DMS 273 (cell line): ENCODE results near the gene MUS81.
"Not testable (repeated sequence)": the region's sequence is repeated elsewhere in the genome, so short reads cannot be mapped to it uniquely, and the experiment has no call there.

Experiments
- DNase-seq: peaks from one replicate; lab custom pipeline; 2025; ENCODE audit not compliant: unreplicated experiment; lab: John Stamatoyannopoulos, UW

Gene MUS81

DNA sequence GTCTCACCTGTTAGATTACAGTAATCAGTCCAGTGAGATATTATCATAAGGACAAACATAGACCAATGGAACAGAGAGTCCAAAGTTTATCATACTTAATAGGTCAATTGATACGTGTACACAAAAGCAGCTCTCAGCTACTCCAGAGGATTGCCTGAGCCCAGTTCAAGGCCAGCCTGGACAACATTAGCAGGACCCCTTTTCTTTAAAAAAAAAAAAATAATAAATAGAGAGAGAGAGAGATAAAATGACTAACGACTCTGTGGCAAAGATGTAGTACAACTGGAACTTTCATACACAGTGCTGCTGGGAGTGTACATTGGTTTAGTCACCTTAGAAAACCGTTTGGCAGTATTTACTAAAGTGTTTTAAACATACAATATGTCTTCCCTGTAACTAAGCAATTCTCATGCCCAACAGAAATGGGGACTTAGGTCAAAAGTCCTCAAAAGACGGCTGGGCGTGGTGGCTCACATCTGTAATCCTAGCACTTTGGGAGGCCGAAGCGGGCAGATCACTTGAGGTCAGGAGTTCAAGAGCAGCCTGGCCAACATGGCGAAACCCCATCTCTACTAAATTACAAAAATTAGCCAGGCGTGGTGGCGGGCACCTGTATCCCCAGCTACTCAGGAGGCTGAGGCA, 15.9 kb upstream of the MUS81 start:
- DNase-seq = no peak

DNA sequence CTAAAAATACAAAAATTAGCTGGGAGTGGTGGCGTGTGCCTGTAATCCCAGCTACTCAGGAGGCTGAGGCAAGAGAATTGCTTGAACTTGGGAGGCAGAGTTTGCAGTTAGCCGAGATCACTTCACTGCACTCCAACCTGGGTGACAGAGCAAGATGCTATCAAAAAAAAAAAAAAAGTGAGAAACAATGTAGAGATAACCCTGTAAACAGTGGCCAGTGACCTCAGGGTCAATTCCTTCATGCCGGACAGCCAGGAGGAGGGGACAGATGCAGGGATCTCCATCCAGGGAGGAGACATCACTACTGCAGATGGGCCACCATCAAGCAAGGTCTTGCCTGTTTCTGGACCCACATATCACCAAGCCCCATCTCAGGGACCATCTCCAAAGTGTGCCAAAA, 12.5 kb upstream of the MUS81 start:
- no peak for DNase-seq

DNA sequence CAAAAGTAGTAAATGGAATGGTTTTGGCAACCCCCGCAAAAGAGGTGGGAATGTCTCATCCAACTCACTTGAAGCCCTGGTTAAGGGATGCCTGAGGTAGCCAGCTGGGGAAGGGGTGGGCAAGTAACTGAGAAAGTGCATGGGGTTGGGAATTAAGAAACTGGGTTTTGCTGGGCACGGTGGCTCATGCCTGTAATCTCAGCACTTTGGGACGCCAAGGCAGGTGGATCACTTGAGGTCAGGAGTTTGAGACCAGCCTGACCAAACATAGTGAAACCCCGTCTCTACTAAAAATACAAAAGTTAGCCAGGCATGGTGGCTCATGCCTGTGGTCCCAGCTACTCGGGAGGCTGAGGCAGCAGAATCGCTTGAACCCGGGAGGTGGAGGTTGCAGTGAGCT, 11.5 kb upstream of the MUS81 start:
- not testable (repeated sequence) for DNase-seq

DNA sequence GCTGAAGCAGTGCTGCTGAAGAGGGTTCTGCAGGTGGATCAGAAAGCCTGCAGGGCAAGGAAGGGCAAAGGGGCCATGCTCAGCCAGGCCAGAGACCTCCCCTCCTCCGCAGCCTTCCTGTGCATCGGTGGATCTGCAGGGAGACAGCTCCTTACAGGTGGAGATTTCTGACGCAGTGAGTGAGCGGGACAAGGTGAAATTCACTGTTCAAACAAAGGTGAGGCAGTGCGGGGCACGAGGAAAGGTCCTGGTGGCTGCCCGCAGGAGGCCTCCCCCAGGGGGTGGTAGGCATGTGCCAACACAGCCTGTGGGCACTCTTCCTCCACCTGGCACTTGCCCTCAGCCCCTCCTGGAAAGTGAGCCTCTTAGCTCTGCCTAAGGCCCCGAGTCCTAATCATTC, 10.9 kb upstream of the MUS81 start:
- no peak for DNase-seq

DNA sequence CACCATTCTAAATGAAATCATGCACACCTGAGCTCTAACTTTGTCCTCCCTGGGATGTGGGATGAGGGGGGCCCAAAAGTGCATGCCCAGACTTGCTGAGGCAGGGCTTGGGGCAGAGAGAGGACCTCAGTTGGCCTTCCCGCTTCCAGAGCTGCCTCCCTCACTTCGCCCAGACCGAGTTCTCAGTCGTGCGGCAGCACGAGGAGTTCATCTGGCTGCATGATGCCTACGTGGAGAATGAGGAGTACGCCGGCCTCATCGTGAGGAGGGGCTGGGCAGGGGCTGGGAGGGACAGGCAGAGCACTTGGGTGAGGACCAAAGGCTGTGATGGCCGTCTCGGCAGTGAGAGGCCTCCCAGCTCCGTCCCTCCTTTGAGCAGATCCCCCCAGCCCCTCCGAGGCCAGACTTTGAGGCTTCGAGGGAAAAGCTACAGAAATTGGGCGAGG, 10.4 kb upstream of the MUS81 start:
- no peak for DNase-seq

DNA sequence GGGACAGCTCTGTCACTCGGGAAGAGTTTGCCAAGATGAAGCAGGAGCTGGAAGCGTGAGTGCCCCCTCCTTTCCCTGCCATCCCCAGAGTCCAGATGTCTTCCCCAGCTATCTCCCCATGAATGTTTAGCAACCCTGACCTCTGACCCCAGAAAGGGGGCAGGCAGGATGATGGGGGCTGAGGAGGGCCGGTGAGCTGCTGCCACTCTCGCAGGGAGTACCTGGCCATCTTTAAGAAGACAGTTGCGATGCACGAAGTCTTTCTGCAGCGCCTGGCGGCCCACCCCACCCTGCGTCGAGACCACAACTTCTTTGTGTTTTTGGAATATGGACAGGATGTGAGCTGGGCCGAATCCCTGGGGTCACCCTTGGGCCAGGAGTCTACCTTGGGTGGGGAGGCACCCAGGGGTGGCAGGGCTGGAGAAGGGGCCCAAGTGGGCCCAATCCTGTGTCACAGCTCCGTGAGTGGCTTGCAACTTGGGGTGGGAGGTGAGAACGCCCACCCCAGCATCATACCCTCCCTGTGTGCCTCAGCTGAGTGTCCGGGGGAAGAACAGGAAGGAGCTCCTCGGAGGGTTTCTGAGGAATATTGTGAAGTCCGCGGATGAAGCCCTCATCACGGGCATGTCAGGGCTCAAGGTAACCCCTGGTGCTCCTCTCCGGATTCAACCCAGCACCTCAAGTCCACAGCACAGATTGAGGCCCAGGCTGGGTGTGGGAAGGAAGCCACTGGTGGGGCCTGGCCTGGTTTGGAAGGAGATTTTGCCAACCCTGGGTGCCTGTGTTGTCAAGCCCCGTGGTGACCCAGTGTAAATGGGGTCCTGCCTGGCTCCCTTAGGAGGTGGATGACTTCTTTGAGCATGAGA, 9.8 kb upstream of the MUS81 start:
- DNase-seq = peak; percentile 33

DNA sequence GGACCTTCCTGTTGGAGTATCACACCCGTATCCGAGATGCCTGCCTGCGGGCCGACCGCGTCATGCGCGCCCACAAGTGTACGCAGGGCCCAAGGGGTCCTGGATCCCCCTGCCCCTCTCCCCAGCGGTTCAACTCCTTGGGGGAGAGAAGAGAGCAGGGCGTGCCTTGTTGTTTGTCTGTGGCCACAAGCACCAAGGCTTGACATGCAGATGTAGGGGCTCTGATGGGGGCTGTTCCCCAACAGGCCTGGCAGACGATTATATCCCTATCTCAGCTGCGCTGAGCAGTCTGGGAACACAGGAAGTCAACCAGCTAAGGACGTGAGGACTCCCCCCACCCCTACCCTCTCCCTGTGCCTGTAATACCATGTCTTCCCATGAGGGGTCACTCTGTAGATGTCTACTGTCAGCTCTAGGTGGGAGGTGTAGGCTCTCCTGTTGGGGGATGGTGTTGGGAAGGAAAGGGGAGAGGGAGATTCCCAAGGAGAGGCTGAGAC, 9.1 kb upstream of the MUS81 start:
- DNase-seq = peak; percentile 58

DNA sequence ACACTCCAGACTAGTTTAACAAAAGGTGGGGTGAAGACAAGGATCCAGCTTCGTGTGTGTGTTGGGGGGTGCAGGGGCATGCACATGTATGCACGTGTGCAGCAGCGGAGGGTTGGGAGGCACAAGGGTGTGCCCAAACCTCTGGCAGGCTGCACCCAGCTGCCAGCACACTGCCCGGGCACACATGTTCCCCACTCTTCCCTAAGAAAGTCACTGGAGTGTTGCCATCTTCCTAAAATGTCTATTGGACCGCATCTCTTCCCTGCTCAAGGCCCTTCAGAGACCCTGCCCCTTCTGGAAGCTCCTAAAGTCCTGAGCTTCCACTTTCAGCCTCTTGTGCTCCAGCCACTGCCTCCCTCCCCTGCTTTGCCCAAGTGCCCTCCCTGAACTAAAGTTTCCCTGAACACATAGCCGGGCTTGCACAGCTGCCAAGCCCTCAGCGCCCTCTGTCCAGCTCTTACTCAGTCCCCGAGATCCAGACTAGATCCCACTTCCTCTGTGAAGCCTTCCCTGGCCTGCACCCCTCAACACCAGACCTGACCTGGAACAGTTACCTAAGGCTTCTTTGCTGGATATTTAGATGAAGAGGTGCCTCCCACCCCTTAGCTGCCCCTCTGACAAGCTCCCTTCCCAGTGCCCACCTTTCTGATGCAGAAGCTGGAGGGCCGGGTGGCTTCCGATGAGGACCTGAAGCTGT, 8.3 kb upstream of the MUS81 start:
- no peak for DNase-seq

DNA sequence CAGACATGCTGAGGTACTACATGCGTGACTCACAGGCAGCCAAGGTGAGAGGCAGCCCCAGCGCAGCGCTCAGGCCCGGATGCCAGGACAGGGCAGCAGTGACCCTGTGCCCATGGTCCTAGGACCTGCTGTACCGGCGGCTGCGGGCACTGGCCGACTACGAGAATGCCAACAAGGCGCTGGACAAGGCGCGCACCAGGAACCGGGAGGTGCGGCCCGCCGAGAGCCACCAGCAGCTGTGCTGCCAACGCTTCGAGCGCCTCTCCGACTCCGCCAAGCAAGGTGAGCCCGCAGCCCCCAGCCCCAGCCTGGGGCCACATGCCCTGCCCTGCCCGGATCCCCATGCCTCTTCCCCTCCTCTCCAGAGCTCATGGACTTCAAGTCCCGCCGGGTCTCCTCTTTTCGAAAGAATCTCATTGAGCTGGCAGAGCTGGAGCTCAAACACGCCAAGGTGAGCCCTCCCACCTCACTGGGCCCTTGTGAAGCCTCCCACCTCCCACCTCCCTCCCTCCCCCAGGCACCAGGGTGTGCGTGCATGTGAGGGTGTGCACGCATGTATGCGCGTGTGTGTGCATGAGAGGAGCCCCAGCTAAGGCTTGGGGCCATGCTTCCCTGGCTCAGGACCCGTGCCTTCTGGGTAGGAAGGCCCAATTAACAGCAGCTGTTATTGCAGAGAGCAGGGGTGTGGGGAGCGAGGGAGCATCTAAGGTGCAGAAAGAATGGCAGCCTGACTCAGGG, 7.6 kb upstream of the MUS81 start:
- DNase-seq = peak; percentile 42

DNA sequence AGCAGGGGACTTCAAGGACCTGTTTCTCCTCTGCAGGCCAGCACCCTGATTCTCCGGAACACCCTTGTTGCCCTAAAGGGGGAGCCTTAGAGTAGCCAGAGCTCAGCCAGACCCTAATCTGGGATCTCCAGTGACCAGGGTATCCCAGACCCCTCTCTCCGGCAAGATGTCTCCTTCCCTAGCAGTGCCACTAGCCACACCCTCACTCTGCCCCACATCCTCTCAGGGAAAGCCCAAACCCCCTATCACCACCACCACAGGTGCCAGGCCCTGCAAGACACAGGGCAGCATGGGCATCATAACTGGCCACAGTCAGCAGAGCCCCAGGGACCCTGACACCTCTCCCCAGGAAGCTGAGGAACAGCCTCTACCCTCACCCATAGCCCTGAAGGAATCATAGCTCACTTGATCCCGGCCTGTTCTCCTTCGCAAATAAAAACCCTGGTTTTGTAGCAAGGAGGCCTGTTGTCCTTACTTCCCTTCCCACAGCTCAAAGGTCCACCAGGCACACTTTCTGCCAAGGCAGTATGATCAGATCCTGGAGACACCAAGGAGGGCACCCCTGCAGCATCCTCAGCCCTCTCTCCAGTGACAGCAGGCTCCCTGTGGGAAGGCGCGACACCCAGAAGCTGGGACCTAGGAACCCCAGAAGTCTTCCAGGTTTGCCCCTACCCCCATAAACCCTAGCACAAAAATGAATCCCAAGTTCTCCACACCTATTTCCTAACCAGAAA, 6.8 kb upstream of the MUS81 start:
- DNase-seq = peak; percentile 42

DNA sequence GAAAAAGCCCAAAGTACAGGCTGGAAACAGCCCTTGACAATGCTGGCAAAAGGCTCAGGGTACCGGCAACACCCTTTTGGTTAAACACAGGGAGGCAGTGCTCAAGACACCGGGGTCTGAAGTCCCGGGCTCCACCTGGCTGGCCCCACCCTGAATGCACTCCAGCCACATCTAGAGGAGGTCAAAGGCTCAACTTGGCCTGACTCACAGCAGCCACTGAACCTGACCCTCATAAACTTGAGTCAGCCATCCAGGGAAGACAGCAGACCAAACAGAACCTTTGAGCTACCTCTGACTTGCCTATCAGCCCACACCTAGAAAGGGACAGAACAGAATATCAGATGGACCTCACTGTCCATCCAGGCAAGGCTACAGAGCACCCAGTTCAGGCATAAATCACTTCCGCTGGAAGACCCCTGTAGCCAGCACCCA, 6.1 kb upstream of the MUS81 start:
- DNase-seq = no peak

DNA sequence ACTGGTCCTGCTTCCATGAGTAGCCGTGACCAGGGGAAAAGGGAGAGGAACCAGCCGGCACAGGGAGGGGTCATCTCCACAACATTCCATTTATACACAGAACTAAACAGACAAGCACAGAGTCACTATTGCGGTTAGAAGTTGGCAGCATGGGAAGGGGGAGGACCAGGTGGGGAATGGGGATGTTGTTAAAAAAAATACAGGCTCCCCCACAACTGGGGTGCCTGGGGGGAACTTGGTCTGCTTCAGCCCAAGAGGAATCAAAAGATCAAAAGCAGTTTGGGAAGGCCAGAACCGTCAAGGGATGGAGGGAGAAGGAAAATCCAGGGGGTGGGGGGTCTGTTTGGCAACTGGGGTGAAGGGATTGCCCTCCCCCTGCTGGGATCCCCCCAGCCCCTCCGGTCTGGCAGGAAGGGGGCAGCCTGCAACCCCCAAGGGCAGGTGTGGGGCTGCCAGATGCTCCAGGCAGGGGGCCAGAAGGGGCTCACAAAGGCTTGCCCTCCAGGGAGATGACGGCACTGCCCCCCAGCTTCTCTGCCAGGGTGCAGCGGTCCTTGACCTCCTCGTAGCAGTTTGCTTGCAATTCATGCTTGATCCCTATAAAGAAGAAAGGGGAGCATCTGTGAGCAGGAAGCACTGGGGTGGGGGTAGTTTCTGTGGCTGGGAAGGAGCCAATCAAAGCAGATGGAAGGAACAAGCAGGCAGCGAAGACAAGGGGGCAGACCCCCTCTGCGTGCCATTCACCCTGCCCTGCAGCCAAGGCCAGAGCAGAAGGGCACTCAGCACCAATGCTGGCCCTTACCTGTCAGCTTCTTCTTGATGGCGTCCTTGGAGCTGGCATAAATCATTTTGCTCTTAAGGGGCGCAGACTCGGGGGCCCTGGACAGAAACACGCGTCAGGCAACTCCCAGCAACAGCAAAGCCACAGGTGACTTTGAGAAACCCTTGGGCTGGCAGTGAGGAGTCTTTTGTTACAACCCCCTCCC, 5.1 kb upstream of the MUS81 start:
- no peak for DNase-seq

DNA sequence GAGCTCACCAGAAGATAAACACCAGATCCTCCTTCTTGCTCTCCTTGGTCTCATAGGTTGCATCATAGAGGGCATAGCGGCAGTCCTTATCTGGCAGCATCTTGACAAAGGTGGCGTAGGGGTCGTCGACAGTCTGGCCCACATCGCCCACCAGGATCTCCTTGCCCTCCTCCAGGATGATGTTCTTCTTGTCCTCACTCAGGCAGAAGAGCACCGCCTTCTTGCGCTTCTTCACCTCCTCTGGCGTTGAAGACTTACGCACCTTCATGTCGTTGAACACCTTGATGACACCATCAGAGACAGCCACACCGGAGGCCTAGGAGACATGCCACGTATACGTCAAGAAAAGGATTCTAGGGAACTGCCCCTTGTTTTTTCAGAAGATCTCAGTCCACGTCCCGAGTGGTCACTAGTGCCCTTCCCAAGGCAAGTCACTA, 4.3 kb upstream of the MUS81 start:
- DNase-seq = no peak

DNA sequence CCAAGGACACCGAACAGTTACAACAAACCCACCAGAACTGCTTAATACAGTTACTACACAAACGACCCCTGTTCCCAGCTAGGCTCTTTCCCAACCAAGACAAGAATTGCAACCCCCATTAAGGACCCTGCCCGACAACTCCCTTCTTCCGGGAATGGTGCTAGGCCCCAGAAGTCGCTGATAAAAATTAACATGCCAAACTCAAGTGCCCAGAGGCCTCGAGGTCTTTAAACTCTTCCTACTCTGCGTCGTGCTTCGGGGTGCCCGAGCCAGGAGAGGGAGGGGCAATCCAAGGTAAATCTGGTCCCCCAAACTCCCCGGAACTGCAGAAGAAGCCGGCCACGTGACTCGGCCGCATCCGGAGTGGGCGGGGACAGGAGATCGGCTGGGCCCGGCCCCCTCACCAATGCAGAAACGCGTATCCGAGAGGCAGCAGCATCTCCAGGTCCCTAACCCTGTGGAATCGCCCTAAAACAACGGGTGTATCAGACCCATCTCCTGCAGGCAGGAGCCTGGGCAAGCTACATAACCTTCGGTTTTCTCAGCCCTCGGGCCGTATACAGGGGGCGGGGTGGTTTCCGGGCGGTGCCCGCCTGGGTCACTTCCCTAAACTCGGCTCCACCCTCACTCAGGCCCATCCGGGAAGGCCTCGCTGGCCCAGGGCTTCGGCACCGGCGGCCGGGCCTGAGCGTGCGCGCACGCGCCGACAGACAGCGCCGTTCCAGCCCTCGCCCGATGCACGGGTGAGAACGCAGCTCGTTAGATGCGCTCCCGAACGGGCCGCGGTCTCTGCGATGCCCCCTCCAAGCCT, 3.3 kb upstream of the MUS81 start:
- peak; percentile 82 for DNase-seq

DNA sequence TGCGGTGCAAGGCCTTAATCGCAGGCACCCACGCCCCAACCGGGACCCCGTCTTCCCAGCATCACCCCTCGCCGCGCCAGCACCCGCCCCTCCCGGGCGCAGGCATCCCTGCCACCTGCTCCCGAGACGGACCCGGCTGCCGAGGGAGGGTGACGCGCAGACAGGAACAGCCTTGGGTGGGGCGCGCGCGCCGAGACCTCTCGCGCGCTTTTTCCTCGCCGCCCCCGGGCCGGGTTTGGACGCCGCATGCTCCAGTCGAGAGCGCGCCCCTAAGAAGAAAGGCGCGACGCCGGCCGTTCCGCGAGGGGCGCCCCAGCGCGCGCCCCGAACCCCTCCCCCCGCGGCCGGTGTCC, 2.8 kb upstream of the MUS81 start:
- DNase-seq = peak; percentile 81

DNA sequence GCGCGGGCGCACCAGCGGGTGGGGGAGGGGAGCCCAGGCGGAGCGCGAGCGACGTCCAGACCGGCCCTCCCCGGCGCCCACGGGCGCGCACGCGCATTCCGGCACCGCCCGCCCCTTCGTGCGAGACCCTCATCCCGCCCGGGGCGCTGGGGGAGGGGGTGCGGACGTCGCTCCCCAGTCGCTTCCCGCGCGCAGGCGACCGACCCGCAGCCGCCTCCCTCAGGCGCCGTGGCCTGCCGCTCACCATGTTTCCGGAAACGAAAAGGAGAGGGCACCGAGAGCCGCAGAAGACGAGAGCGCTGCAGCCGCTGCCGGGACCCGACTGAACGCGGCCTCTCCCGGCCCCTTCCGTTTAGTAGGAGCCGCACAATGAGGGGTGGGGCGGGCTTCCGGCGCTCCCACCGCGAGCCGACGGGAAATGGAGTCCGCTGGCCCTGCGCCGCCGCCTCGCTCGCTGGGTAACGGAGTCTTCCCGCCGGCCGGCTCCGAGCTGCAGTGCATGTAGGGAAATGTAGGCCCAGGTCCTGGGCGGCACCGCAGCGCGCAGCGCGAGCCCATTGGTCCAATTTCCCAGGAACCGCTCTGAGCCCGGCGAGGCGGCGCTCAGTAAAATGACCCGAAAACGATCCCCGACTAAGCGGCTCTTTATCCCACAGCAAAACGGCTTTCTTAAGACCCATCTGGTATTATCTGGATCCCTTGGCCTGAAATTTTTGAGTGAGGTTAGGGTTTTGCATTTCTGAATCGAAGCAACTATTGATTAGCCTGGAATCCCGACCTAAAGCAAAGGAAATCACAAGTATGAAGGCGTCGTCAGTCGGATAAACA, 2.2 kb upstream of the MUS81 start, which contains the start of gene CFL1:
Gene CFL1, minus strand, starts transcription at position 328 of the 828 bp plus-strand sequence. Its CDS starts 81 bp downstream, at position 247.
- peak; percentile 98 for DNase-seq

DNA sequence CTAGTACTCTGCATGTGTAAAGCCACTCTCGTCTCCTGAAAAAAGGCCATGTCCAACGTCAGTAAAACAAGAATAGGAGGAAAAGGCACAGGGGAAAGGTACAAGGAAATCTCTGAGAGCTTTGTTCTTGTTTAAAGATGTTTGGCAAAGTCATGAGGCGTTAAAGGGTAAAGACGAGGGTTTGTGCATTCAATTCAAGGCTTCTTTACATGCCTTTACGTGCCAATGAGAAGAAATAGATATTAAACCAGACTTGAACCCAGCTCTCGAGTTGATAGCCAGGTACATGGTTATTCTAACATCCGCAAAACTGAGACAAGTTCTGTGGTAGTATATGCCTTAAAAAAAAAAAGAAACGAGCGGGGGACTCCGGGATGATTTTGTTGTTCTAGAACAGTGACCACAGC, 1.5 kb upstream of the MUS81 start:
- peak; percentile 56 for DNase-seq
